Measurements from ENCODE around the gene SEMG2.

Gene SEMG2, protein sequence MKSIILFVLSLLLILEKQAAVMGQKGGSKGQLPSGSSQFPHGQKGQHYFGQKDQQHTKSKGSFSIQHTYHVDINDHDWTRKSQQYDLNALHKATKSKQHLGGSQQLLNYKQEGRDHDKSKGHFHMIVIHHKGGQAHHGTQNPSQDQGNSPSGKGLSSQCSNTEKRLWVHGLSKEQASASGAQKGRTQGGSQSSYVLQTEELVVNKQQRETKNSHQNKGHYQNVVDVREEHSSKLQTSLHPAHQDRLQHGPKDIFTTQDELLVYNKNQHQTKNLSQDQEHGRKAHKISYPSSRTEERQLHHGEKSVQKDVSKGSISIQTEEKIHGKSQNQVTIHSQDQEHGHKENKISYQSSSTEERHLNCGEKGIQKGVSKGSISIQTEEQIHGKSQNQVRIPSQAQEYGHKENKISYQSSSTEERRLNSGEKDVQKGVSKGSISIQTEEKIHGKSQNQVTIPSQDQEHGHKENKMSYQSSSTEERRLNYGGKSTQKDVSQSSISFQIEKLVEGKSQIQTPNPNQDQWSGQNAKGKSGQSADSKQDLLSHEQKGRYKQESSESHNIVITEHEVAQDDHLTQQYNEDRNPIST

DNA sequence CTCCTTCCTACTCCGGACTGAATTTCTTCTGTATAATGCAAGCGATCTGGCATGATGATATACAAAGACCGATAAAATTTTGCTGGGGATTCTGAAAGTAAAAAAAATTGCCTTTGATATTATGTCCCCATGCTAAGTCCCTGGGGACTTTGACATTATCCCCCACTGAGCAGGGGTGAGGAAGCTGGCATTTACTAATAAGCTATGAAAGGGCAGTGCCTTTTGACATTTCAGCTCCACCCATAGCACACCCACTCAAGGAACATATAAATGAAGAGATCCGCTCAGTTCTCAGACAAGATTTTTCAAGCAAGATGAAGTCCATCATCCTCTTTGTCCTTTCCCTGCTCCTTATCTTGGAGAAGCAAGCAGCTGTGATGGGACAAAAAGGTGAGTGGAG is at the start of gene SEMG2:
Gene SEMG2, plus strand, starts transcription at position 298 of the 400 bp plus-strand sequence. Its CDS starts 17 bp downstream, at position 315.
- DNase-seq (ENCODE audit: low read depth): no peak

DNA sequence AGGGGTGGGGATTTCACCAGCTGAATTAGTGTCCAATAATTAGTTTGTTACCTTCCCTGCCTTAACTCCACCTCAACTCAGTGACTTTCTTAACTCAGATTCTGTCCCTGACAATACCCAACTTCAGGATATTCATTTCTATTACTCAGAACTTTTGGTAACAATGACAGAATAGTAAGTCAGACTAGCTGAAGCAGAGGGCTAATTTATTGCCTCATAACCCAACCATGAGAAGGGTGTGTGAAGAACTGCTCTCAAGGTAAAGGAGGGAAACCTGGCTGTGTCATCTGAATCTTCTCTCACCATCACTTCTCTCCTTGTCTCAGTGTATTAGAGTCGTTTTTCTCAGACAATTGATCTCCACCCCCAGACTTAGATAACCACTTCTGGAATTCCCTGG is 47.7 kb upstream of the SEMG2 start:
- no peak for DNase-seq (ENCODE audit: low read depth)

DNA sequence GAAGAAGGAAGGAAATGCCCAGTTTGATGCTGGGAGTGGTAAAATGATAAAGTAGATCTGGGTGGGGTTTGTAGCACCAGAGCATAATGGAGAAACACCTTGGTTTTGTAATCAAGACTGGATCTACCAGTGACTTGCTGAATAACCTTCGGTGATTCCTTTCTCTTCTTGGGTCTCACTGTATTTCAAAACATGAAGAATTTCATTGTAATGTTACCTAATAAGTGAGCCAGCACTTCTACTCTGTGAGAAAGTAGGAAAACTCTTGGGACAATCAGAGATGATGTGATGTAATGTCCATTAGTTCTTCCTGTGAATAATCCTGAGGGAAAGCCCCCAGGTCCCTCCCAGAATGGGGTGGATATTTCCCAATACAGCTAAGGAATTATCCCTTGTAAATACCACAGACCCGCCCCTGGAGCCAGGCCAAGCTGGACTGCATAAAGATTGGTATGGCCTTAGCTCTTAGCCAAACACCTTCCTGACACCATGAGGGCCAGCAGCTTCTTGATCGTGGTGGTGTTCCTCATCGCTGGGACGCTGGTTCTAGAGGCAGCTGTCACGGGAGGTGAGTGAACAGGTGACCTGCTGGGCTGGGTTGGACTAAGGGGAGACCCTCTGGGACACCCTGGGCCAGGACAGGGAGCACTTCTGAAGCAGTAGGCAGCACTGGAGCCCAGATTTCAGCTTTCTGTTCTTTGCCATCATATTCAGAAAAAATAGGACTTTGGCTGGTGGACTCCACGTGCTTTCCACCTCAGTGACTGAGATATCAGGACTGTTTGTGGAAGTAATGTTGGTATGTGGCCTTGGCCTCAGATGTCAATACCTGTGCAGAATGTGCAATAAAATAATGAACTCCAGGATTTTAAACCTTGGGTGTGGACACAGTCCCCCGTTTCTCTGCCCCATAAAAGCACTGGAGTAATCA is 46.5 kb upstream of the SEMG2 start, which contains the start of gene PI3:
Gene PI3, plus strand, starts transcription at position 469 of the 931 bp plus-strand sequence. Its CDS starts 21 bp downstream, at position 490.
- no peak for DNase-seq (ENCODE audit: low read depth)

DNA sequence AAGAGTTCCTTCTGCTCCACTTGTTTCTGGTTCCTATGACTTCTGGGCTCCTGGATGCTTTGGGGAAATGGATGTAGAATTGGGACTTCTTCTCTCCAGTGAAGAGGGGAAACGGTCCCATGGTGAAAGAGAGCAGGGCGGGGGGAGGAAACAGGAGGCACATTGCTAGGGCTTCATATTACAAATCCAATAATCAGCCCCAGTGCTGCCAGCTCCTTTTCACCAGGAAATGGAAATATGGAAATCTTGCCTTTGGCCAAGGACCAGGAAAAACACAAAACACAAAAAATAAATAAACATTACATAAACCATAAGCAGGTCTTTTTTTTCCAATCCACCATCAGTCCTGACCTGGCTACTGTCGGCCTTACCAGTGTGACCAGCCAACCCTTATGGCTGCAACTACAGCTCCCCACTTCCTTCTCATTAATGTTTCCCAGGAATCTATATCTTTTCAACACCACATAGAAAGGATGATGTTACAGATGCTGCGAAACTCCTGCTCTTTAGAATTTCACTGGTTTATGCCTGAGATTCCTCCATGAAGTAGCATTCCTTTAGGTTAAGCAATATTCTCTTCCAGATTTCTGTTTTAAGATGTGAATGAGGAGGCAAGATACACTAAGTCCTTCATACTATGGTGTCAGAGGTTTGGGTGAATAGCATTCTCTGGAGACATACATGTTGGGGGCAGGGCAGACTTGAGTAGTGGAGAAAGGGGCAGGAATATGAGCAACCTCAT is 44.5 kb upstream of the SEMG2 start:
- no peak for DNase-seq (ENCODE audit: low read depth)

DNA sequence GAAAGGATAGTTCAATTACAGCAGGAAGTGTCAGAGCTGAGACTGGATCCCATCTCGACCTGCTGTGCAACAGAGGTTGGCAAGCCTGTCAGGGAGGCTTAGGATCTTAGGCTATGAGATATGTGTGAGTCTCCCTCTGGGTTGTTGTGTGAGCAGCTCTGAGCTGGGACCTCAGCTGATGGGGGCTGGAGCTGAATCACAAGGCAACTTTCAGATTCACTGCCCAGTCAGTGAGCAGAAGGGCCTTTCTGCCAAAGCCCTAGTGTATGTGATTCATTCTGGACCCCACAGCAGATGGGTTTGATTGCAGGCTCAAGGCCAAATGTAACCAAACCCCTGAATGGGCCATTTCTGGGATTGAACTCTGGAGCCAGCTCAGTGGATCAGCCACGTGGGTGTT is 42.0 kb upstream of the SEMG2 start:
- no peak for DNase-seq (ENCODE audit: low read depth)

DNA sequence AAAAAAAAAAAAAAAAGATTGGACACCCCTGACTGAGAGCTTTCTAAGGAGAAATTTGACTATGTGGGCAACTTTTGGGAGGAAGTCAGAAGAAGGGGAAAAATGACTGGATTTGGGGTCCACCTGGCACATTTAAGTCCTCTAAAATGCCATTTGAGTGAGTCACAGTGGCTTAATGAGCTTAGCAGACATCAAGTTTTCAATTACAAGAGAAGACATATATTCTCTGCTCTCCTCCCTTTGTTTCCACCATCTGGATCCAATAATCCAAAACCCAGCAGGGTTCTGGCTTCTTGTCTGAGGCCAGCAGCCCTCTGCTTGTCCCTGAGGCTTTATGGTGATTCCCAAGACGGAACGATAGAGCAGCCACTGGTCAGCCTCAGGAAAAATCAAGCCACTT is 39.5 kb upstream of the SEMG2 start:
- DNase-seq (ENCODE audit: low read depth): no peak

DNA sequence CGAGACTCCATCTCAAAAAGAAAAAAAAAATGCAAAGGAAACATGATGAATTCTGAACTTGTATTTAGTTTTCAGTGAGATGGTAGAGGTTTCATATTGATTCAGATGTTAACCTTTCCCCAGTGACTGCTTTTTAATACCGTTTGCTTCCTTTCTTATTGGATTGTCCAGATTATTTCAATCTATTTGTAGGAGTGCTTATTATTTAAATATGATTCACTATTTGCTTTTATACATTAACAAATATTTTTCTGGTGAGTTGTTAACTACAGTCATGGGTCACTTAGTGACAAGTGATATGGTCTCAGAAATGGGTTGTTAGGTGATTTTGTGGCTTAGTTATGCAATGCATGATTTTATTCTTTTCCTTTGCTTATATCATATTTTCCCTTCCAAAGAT is 38.1 kb upstream of the SEMG2 start:
- DNase-seq (ENCODE audit: low read depth): no peak

DNA sequence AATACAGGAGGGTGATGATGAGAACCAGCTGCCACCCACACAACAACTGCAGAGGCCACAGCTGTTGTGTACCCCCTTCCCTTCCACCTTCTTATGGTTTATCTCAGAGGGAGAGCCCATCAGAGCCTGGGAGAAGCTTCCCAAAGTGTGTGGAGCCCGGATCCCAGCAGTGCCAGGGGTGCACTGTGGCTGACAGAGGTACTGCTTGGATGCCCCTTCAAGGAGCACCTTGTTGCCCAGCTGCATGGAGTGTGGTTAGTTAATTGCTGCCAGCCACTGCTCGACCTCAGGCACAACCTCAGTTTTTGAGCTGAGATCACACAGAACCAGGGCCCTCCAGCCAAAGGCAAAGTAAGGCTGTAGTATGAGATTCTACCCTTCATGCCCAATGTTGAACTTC is 33.5 kb upstream of the SEMG2 start:
- no peak for DNase-seq (ENCODE audit: low read depth)

DNA sequence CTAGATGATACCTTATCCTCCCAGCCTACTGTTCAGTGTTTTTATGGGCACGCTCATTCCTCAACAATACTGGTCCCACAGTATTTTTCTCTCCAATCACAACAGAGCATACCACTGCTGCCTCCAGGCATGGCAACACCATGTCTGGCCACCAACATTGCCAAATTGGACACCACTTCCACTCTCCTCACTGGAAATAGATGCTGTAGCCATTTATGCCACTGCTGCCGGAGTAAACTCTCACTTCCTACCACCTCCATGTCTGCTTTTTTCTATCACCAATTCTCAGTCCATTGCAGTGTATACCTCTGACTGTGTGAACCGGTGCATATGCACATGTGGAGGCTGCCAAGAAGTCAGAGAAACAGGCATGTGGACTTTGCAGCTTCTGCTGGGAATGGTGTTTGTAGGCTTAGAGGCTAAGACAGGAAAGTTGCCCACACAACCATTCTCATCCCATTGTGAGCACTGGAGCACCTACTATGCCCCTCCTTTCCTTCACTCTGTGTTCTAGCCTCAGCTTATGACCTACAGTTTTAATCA is 32.0 kb upstream of the SEMG2 start:
- no peak for DNase-seq (ENCODE audit: low read depth)

DNA sequence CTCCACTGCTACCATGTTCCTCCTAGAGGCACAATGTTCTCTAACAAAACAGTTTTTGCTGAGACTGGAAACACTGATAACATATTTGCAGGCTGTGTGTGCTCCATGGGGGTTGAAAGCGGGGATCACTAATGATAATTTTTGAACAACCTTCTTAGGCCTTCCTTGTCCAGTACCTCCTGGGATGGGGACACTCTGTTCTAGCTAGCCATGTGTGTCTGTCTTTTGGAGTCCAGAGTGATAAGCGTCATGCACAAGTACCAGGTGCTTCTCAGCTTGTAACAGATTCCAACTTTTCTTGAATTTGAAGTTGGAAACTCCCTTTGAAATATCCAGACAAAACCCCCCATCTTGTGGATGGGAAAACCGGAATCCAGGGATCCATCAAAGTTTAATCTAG is 31.3 kb upstream of the SEMG2 start:
- DNase-seq (ENCODE audit: low read depth): no peak

DNA sequence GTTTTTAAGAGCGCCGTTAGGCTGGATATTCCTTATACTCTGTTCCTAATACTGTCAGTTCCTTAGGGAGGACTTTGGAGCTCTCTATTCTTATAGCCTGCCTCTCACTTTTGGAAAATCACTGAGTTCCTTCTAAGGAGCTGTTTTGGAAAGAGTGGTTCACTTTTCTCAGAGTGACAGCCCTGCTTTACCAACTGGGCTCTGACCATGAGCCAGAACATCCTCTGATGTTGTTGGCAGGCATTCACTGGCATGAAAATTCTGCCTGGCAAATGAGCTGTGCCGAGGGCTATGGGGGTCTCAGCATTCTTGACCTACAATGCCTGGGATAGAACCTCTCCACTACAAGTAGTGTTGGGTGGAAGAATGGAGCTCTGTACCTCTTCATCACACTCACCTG is 29.2 kb upstream of the SEMG2 start:
- DNase-seq (ENCODE audit: low read depth): no peak

DNA sequence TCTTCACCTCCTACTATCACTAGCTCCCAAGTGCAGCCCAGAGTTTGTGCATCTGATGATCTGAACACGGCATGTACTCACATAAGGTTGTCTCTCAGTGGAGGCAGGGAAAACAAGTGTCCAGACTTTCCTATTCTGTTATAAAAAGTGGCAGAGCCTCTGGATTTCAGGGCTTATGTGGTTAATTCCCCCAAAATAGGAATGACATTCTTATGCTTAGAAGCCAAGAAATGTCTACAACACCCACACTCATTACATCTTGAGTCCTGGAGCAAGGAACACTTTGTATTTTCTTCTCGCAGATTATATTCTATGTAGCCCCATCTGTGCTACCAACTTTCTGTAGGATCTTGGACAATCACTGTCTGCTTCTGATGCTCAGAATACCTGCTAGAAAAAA is 27.8 kb upstream of the SEMG2 start:
- DNase-seq (ENCODE audit: low read depth): no peak

DNA sequence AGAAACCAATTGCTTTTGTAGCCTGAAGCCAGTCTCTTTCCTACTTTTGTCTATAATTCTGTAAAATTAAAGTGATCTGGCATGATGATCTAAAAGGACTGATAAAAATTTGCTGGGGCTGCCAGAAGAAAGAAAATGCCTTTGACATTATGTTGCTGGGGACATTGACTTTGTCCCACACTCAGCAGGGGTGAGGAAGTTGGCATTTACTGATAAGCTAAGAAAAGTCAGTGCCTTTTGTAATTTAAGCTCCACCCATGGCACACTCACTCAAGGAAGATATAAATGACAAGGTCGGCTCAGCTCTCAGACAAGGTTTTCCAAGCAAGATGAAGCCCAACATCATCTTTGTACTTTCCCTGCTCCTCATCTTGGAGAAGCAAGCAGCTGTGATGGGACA is 14.4 kb upstream of the SEMG2 start, which contains the start of gene SEMG1:
Gene SEMG1, plus strand, starts transcription at position 309 of the 400 bp plus-strand sequence. Its CDS starts 21 bp downstream, at position 330.
- DNase-seq (ENCODE audit: low read depth): no peak

DNA sequence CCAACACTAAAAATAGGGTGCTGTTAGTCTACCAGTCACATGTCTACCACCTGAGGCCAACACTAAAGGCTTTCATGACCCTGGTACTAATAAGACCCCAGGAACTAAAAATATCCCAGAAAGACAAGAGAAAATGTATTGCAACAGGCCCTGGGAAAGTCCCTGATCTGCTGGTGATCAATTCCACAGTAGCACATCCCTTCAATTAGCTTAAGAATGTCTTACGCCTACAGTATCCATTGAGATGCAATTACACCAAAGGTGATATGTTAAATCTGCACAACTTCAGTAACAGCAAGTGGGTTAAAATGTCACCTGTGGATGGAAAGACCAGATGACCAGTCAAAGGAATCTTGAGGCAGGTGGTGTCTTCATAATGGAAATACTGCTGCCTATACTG is 11.2 kb upstream of the SEMG2 start:
- no peak for DNase-seq (ENCODE audit: low read depth)

DNA sequence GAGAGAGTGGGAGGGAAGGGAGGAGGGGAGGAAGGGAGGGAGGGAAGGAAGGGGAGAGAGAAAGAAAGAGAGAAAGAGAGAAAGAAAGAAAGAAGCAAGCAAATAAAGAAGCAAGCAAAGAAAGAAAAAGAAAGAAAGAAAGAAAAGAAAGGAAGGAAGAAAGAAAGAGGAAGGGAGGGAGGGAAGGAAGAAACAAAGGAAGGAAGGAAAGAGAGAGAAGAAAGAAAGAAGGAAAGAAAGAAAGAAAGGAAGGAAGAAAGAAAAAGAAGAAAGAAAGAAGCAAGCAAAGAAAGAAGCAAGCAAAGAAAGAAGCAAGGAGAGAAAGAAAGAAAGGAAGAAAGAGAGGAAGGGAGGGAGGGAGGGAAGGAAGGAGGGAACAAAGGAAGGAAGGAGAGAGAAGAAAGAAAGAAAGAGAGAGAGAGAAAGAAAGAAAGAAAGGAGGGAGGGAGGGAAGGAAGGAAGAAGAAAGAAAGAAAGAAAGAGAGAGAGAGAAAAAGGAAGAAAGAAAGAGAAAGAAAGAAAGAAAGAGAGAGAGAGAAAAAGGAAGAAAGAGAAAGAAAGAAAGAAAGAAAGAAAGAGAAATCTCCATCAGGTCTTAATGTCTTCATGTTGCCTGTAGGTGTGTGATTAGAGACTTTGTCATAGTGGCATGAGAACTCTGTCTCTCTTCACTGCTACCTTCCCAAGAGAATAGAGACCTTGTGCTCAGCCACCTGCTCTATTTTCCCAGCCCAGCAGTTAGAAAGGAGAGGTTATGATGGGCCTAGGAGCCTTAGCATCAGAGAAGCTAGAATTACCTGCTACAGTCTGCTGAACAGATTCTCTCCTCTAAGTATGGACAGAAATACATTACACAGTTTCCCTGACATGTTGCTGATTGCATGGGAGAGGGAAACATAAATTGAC is 9.4 kb upstream of the SEMG2 start:
- no peak for DNase-seq (ENCODE audit: low read depth)

DNA sequence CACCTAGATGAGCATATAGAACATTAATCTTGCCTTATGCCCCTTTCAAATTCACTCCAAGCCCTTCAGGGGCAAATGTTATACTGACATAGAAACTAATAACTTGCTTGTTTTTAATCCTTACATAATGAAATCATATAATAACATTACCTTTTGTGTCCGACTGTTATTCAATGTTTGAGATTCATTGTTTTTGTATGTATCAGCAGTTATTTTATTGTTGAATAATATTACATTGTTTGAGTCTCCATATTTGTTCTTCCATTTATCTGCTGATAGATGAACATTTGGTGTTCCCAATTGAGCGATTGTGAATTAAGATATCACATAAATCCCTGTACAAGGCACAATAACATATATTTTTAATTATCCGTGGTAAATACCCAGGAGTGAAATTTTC is 8.3 kb upstream of the SEMG2 start:
- DNase-seq (ENCODE audit: low read depth): no peak

DNA sequence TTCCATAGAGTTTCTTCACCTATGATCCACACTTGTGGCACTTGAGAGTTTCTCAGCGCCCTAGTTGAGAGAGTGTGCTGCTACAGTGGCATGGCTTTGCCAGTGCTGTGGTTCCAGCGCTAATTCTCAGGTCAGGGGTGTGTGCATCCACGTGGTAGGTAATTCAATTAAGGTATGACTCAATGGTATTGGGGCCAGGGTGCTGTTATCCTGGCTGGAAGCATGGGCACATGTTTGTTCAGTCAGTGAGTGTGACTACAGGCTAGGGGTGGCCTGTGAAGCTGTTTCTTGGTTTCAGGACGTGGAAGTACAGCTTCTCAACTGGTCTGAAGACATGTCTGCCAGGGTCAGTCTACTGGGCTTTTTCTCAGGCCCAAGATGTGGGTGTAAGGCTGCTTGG is 3.0 kb upstream of the SEMG2 start:
- DNase-seq (ENCODE audit: low read depth): no peak

DNA sequence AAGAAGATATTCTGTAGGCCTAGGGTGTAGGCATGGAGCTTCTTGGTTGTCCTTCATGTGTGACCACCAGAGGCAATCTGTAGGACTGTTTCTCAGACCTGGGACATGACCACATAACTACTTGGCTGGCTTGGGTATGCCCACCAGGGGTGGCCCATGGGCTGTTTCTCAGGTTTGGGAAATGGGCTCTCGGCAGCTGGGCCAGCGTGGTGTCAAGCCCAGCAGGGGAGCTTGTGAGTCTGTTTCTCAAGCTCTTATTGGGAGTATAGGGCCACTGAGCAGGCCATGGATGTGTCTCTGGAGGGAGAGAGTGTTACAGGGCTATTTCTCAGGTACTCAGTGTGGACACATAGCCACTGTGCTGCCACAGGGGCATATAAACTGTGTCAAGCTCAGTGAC is 2.5 kb upstream of the SEMG2 start:
- DNase-seq (ENCODE audit: low read depth): no peak

DNA sequence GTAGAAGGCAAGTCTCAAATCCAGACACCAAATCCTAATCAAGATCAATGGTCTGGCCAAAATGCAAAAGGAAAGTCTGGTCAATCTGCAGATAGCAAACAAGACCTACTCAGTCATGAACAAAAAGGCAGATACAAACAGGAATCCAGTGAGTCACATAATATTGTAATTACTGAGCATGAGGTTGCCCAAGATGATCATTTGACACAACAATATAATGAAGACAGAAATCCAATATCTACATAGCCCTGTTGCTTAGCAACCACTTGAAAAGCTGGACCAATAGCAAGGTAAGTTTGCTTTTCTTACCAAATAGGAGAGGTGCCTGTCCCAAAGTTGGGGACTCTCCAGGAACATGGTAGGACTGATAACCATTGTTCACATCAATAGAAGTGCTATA is 2.0 kb downstream of the SEMG2 start:
- no peak for DNase-seq (ENCODE audit: low read depth)

DNA sequence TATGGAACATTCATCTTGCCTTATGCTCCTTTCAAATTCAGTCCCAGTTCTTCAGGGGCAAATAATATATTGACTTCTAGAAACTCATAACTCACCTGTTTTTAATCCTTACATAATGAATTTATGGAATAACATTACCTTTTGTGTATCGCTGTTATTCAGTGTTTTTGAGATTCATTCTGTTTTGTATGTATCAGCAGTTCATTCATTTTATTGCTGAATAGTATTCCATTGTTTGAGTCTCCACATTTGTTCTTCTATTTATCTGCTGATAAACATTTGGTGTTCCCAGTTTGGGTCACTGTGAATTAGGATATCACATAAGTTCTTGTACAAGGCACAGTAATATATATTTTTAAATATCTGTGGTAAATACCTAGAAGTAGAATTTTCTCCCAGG is 5.1 kb downstream of the SEMG2 start:
- DNase-seq (ENCODE audit: low read depth): no peak
